Stimulated activated CD8-positive, alpha-beta memory T cell treated with anti-CD3 and anti-CD28 coated beads, Interleukin-2, amount 100 ng/mL, for 1 hour (primary cell): ENCODE data around the gene INSL6.
A peak's percentile ranks its signal among the peaks of the same experiment; 100 is the strongest.
"Not testable (repeated sequence)": the region's sequence is repeated elsewhere in the genome, so short reads cannot be mapped to it uniquely, and the experiment has no call there.

Experiments
- DNase-seq, 2 donors: peaks; one replicate each; pipeline ENCODE4 v3.0.0-alpha.2; 2020; ENCODE audit warnings: low read depth in 2 of 2

The INSL6 gene, protein sequence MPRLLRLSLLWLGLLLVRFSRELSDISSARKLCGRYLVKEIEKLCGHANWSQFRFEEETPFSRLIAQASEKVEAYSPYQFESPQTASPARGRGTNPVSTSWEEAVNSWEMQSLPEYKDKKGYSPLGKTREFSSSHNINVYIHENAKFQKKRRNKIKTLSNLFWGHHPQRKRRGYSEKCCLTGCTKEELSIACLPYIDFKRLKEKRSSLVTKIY

DNA sequence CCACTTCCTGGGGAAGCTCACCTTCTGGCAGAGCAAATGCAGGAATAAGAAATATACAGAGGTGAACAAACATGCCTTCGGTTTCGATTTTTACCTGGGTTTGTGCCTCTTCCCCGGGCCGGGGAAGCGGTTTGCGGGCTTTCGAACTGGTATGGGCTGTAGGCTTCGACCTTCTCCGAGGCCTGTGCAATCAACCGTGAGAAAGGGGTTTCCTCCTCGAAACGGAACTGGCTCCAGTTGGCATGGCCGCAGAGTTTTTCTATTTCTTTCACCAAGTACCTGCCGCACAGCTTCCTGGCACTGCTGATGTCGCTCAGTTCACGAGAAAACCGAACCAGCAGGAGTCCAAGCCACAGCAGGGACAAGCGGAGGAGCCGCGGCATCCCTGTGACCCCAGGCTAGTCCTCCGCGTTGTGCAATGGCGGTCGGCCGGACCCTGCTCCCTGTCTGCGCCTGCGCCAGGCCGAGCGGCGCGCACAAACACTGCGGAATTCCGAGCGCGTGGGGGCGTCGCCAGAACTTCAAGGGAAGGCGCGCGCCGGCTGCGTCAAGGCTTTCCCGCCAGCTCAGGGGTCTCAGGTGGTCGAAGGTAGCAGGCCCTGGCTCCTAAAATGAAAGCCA, at the start of gene INSL6:
TSS of gene INSL6 (minus strand) at position 420 of the 621 bp plus-strand sequence. CDS start at position 383, 37 bp downstream.
- DNase-seq: no peak

DNA sequence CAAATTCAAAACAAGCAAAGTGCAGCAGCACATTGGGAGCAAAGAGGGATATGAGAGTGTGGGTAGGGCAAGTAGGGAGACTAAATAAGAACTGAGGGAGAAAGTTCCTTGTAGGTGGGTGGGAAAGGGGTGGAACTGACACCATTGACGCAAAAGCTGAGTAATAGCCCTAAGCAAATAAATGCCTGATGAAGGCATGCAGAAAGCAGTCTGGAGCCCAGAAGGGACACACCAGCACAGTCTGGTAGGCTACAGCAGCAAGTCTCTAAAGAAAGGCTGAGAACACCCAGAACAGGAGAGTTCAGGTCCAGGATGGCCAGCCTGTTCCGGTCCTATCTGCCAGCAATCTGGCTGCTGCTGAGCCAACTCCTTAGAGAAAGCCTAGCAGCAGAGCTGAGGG, 45.8 kb upstream of the INSL6 start, which contains the start of gene INSL4:
TSS of gene INSL4 (plus strand) at position 208 of the 400 bp plus-strand sequence. CDS start at position 313, 105 bp downstream.
- DNase-seq: no peak

- no peak for DNase-seq
Measured at GRCh38 chr9:5230554-5230953, 45.1 kb upstream of the INSL6 start.

GRCh38 chr9:5205071-5205470, 19.6 kb upstream of the INSL6 start:
- DNase-seq: no peak

- DNase-seq: no peak
Measured at GRCh38 chr9:5195463-5195862, 10.0 kb upstream of the INSL6 start.

GRCh38 chr9:5193345-5193744, 7.9 kb upstream of the INSL6 start:
- DNase-seq: no peak

DNA sequence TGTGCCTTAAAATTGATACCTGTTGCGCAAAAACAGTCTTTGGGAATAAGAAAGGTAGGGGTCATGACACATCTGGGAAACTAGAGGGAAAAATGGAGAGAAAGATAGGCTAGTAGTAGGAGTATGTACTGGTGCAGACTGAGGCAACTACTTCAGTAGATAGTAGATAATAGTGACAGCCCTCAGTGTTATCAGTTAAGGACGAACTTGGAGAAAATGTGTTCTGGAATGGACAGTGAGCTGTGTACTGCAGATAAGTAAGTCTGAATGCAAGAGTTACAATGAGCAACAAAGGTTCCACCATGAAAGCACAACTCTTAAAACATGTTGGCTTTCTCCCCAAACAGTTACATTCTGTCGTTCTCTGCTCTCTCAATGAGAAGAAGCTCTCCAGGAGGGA, 6.5 kb upstream of the INSL6 start:
- DNase-seq: no peak

GRCh38 chr9:5188060-5188984, 2.9 kb upstream of the INSL6 start:
- no peak for DNase-seq

DNA sequence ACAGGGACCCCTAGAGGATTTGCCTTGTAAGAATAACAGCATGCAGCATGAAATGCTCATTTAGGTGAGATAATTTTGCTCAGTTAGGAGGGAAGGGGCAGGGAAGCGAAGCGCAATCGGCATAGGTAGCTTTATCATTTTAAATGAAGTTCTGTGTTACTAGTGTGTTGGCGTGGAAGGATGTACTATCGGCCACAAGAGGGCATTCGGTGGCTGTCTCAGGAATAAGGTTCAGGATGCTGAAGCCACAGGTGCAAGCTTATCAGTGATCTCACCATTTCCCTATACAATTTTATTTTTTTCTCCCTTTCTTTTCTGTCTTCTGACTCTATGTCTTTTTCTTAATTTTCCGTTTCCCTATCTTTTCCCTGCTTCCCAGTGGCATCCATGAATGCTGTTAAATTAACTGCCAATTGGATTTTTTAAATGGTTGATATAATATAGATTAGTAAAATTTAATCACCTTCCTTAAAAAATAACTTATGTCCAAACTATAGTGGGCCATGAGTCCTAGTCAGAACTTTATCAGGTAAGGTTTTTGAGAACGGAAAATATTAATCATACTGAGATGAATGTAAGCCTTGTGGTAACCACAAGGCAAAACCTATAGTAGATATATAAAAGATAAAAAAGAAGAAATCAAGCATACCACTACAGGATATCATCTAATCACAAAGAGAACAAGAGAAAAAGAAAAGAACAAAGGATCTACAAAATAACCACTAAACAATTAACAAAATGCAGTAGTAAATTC, 1.2 kb upstream of the INSL6 start:
- DNase-seq: peak; percentile 9 to 26

- no peak for DNase-seq
Measured at GRCh38 chr9:5184776-5185175, 663 bp downstream of the INSL6 start.

- not testable (repeated sequence) for DNase-seq
Measured at GRCh38 chr9:5180631-5181030, 4.8 kb downstream of the INSL6 start.

DNA sequence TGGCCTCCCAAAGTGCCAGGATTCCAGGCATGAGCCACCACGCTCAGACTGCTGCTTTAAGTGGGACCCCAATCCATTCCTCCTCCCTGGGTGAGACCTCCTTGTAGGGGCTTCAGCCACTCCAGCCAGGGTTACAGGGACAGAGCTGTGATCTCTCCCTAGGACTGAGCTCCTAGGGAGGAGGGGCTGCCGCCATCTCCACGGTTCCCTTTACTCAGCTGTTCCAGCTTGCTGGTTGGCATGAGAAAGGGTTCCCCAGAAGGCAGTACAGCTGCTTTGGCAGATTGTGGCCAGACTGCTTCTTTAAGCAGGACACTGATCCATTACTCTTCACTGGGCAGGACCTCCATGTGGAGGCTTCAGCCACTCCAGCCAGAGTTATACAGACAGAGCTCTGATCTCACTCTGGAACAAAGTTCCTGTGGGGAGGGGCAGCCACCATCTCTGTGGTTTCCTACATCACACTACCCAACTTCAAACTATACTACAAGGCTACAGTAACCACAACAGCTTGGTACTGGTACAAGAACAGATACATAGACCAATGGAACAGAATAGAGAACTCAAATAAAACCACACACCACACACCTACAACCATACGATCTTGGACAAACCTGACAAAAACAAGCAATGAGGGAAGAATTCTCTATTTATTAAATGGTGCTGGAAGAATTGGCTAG, 7.2 kb downstream of the INSL6 start:
- DNase-seq: no peak

- DNase-seq: no peak
Measured at GRCh38 chr9:5146241-5146640, 39.2 kb downstream of the INSL6 start.

DNA sequence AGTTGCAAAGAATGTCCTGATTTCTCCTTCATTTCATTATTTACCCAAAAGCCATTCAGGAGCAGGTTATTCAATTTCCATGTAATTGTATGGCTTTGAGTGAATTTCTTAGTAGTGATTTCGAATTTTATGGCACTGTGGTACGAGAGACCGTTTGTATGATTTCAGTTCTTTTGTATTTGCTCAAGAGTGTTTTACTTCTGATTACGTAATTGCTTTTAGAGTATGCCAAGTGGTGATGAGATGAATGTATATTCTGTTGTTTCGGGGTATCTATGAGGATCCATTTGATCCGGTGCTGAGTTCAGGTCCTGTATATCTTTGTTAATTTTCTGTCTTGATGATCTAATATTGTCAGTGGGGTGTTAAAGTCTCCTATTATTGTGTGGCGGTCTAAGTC, 41.2 kb downstream of the INSL6 start:
- no peak for DNase-seq

DNA sequence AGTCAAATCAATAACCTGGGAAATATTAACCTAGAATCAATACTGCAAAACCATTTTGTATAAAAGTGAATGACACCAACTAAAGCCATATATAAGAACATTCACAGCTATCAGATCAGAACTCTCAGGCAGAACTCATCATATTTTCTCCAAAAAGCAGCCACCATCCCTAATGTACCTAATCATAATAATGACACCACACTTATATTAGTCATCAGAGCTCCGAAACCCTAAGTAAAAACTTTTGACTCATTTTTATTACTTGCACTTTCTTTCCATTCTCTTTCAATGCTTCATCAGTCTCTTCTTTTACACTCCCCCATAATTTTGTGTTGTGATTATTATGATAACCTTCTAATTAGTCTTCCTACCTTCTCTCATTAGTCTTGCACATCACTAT, 45.3 kb downstream of the INSL6 start:
- DNase-seq: no peak

GRCh38 chr9:5122516-5122915, 62.9 kb downstream of the INSL6 start:
- DNase-seq: no peak

- no peak for DNase-seq
Measured at GRCh38 chr9:5122116-5122515, 63.3 kb downstream of the INSL6 start.

DNA sequence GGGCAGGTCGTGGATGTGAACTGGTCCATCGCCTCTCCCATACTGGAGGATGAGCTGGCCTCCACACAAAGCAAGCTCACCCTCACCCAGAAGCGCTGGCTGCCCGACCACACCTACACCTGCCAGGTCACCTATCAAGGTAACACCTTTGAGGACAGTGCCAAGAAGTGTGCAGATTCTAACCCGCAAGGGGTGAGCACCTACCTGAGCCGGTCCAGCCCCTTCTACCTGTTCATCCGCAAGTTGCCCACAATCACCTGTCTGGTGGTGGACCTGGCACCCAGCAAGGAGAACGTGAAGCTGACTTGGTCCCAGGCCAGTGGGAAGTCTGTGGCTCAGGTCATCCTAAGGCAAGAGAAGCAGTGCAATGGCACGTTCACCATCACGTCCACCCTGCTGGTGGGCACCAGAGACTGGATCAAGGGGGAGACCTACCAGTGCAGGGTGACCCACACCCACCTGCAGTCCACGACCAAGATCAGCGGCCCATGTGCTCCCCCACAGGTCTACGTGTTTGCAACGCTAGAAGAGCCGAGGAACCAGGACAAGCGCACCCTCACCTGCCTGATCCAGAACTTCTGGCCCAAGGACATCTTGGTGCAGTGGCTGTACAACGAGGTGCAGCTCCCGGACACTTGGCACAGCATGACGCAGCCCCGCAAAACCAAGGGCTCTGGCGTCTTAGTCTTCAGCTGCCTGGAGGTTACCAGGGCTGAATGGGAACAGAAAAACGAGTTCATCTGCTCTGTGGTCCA, 71.3 kb downstream of the INSL6 start:
- DNase-seq: no peak
